TTC549 (cell line): ENCODE results near the gene PTCD1.

Experiments used
- FAIRE-seq: peaks from 2 replicates; lab custom pipeline; 2012; peaks lifted over from hg19 to GRCh38; lab: Jason Lieb, UNC

The PTCD1 gene

GRCh38 chr7:99438573-99439480 lies at the start of gene PTCD1, which contains the start of gene CPSF4:
Gene PTCD1, minus strand, starts transcription at chr7:99438798. Its CDS starts 3,556 bp downstream, at chr7:99435242.
Gene CPSF4, plus strand, starts transcription at chr7:99438943. Its CDS starts 140 bp downstream, at chr7:99439083.
- FAIRE-seq = no peak

DNA sequence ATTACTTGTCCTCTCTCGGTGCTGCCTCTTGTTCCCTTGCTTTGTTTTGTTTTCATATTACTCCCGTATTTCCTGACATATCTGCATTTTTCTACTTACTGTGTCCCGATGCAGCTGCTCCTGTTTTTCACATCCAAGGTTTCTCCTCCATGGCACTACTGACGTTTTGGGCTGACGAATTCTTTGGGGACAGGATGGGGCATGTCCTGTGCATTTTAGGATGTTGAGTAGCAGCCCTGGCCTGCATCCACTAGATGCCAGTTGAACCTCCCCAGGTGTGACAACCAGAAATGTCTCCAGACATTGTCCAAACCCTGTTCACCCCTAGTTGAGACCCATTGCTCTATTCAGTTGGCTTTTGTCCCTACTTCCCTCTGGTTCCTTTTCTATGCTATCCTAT lies 46.5 kb upstream of the PTCD1 start:
- FAIRE-seq = no peak

DNA sequence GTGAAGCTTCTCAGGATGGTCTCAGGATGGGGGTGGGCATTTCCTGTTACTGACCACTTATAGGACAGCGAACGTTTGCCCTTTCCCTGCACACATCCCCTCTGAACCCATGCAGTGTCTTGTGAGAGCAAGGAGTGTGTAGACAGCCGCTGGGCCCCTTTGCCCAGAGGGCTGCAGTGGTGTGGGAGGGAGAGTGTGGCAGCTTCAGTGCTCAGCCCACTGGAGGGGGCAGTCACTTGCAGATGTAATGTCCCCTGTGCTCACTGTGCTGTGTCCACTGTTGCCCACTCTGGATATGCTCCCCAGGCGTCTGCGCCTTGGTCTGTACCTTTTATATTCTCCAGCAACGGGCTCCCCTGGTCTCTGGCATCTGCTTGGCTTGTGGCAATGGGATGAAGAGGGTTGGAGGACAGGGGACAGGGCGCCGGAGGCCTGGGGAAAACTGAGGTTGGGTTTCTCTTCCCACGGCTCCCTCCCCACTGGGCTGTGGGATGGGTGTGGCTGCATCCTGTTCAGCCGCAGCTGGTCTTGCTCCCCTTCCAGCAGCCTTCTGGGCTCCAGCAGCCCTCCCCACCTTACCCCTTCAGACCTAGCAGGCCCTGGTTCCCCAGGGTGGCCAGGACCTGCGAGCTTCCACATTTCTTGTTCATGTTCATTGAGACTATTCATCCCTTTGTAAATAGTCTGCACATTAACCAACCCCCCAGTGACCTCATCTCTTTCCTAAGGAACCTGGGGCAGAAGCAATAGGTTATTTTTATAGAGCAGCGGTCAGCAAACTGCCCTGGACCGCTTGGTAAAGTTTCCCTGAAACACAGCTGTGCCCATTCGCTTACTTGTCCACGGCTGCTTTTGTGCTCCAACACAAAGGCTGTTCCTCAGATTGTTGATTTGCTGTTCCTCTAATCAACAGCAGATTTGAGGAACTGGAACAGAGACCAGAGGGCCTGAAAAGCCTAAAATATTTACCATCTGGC lies 40.2 kb upstream of the PTCD1 start:
- FAIRE-seq = no peak

DNA sequence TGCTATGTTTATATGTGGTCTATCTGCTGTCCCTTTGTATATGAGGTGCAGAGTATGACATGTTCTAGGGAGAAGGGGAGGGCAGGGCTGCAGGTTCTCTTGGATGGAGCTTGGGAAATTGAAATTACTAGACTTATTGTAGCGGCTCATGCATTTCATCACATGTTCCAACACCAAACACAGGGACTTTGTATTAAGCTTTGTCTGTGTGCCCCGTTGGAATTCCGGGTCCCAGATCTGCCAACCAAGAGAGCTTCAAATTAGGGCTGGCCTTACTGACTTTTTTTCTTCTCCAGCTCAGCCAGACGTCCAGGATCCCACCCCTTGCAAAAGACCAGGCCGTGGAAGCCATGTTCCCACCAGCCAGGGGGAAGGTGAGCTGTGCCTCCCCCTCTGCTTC lies 37.5 kb upstream of the PTCD1 start:
- no peak for FAIRE-seq

DNA sequence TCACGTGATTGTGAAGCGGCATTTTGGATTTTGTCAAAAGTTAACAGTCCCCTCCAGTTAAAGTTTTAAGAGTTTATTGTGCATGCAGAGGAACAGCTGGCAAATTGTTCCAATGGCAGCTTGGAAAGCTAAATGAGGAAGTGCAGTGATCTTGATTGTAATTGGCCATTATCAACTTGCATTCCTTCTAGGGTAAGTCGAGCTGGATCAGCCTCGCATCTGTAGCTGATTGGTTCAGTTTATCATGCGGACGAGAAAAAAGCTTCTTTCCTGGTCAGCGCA lies 34.7 kb upstream of the PTCD1 start:
- FAIRE-seq = no peak

- peak; percentile 95 for FAIRE-seq
Observed at GRCh38 chr7:99472561-99473314, 34.1 kb upstream of the PTCD1 start, which contains the start of gene ZNF789. Gene ZNF789, plus strand, starts transcription at chr7:99472890. Its CDS starts 3,567 bp downstream, at chr7:99476457.

- FAIRE-seq = no peak
Observed at GRCh38 chr7:99469381-99470065, 30.9 kb upstream of the PTCD1 start.

- no peak for FAIRE-seq
Observed at GRCh38 chr7:99468336-99468918, 29.8 kb upstream of the PTCD1 start.

DNA sequence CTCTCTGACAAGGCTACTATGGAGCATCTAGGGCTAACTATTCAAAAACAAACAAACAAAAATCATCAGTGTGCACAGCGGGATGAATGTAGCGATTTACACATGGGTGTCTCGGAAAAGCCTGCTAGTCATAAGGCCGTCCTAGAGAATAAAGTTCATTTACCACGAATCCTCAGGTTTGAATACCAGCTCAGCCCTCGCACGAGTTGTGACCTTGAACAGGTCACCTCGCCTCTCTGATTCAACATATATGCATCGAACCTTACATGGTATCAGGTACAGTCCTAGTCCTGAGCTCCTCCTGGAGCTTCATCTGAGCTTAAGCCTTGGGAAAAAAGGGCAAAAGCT lies 26.8 kb upstream of the PTCD1 start:
- FAIRE-seq = no peak

- no peak for FAIRE-seq
Observed at GRCh38 chr7:99461221-99461620, 22.6 kb upstream of the PTCD1 start.

GRCh38 chr7:99460651-99461050 lies 22.1 kb upstream of the PTCD1 start:
- no peak for FAIRE-seq

GRCh38 chr7:99459087-99459486 lies 20.5 kb upstream of the PTCD1 start:
- FAIRE-seq = no peak

DNA sequence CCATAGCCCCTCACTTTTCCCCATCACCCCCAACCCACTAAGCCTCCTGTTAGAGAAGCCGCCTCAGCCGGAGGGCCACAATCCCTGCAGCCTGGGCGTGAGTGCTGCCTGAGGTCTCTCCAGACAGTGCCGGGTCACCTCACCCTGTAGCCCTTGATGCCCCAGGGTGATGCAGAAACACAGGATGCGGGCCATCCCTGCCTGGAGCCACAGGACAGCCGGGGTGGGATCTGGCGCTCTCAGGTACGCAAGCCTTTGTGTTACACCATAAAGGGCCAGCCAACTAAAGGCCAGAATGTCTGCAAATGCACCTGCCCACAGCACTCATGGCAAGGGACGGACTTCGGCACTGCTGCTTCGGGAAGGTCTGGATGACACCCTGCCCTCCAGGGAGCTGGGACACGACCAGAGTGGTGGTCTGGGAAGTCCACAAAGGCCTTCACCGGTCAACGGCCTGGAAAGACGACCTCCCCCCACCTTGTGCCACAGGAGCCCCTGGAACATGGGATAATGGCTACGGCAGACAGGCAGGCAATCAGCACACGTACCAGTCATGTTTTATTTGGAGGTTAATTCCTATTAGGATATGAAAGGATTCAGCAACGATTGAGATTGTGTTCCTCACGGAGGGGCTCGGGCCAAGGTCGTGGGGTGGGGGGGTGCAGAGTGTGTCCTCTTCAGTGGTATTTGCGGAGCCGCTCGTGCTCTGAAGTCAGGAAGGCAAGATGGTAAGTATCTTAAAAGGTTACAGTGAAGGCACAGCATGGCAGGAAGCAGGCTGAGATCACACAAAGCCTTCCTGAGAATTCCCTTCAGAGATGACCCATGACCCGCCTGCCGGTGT lies 19.3 kb upstream of the PTCD1 start:
- no peak for FAIRE-seq

DNA sequence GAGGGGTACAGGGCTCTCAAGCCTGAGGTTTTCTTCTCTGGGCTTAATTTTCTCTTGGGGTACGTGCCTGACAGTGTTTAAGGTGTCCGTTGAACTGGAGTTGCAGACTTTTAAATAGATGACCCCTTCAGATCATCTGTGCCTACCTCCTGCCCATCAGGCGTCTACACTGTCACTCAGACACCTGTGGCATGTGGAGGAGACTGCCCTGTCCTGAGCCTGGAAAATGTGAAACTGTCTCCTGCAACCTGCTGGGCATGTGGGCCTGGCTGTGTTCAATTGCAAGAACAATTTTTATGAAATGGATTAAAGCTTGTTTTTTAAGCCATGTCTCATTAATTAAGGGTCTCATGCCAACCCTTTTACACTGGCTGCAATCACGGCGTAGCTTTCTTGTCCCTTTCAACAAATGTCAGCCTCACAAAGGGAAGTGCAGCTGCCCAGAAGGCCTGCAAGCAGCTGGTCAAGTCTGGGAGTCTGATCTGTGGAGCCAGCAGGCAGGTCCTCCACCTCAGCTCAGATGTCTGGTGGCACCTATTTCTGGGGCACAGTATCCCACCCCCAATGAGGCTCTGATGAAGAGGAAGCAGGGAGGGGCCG lies 18.6 kb upstream of the PTCD1 start:
- no peak for FAIRE-seq

DNA sequence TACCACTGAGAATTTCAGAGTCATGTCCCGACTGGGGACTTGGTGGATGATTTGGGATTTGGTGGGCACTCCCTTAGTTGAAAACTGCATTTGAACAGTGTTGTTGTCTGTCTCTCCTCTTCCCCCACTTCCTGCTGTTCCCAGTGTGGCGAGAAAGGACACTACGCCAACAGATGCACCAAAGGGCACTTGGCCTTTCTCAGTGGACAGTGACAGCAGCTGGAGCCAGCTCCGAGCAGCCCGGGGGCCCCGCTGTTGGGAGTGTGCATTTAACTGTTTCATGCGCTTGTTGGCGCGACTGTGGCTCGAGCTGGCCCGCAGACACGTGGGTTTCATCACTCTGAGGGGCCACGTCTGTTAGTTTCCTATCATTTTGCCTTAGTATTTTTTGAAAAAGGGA lies 17.7 kb upstream of the PTCD1 start:
- FAIRE-seq = no peak

DNA sequence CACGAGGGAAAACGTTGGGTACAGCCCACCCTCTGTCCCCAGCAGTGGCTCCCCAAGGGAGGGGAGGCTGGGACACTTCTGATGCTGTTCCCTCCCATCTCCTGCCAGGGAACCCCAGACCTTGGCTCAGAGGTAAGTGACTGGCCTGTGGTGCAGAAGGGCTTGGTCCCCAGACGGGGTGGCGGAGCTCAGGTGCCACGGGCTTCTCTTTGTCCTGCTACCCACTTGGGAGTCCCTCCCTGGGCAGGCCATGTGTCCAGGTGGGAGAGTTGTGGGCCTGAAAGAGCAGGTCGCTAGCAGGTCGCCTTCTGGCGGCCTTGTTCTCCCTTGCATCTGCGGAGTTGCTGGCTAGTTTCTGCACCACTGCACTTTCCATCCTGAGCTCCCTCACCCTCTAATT lies 17.3 kb upstream of the PTCD1 start:
- FAIRE-seq = no peak

DNA sequence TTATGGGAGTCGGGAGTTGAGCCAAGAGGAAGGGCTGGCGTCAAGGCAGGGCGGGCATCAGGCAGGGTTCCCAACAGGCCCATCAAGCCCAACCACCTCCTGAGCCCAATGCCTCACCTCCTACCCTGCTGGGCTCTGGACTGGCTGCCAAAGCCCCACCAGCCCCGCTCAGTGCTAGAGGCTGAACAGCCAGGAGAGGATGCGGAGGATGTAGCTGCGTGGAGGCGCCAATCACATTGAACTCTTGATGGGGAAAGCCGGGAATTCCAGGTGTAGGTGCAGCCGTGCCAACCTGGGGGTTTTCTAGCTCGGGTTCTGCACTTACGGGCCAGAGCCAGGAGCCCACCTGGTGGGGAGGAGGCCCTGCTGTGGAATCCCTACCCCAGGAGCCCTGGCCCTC lies 14.5 kb upstream of the PTCD1 start:
- FAIRE-seq = no peak

DNA sequence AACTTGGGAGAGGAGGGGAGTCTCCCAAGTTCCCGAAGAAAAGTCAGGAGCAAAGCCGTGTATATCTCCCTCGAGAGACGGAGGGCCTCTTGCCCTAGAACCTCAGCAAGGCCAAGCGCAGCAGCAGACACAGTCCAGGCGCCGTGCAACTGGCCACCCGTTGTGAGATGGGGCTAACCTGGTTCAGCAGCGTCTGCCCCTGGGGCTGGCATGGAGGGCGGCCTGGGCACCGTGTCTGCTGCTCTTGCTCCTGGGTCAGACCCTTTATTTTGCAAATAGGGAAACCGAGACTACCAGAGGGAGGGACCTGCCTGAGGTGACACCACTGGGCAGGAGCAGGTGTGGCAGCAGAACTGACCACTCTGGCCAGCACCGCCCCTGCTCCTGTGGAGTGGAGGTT lies 13.9 kb upstream of the PTCD1 start:
- no peak for FAIRE-seq

GRCh38 chr7:99451936-99452335 lies 13.3 kb upstream of the PTCD1 start:
- FAIRE-seq = no peak

DNA sequence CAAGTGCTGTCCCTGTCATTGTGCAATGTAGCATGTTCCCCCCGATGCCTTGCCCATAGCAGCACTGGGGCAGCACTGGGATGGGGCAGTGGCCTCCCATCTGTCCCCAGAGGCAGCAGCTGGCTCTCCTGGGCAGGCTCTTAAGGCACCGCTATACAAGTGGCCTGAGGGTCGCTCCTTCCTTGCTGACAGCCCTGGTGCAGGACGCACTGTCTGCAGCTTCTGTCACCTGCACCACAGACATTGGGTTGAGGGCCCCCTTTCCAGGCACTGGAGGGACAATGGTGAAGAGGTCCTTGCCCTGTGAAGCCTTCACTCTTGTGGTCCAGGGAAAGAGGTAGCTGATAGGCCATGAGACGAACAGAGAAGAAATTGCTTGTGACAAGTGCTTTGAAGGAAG lies 10.7 kb upstream of the PTCD1 start:
- no peak for FAIRE-seq
